G401.6 (cell line): ENCODE measurements around the gene CNIH4.
"Not testable (repeated sequence)": the region's sequence is repeated elsewhere in the genome, so short reads cannot be mapped to it uniquely, and the experiment has no call there.

Experiments used
- FAIRE-seq: peaks from 2 replicates; lab custom pipeline; 2012; peaks lifted over from hg19 to GRCh38; lab: Jason Lieb, UNC

CNIH4 gene

GRCh38 chr1:224349716-224350115, 7.0 kb upstream of the CNIH4 start:
- FAIRE-seq: not testable (repeated sequence)

- not testable (repeated sequence) for FAIRE-seq
These were observed 4.1 kb upstream of the CNIH4 start for GRCh38 chr1:224352436-224353085.

- FAIRE-seq: no peak
These were observed 2.4 kb upstream of the CNIH4 start for GRCh38 chr1:224353975-224354925.

- FAIRE-seq: no peak
These were observed 996 bp downstream of the CNIH4 start for GRCh38 chr1:224357626-224358124.

GRCh38 chr1:224358237-224358636, 1.6 kb downstream of the CNIH4 start:
- no peak for FAIRE-seq

- FAIRE-seq: no peak
These were observed 2.5 kb downstream of the CNIH4 start for GRCh38 chr1:224359207-224359606.

GRCh38 chr1:224368409-224368808, 11.7 kb downstream of the CNIH4 start:
- FAIRE-seq: no peak

- no peak for FAIRE-seq
These were observed 16.4 kb downstream of the CNIH4 start for GRCh38 chr1:224373008-224373590.

GRCh38 chr1:224375059-224375458, 18.4 kb downstream of the CNIH4 start:
- FAIRE-seq: no peak

GRCh38 chr1:224377676-224378006, 21.0 kb downstream of the CNIH4 start:
- no peak for FAIRE-seq

GRCh38 chr1:224378855-224379631, 22.4 kb downstream of the CNIH4 start:
- FAIRE-seq: no peak

GRCh38 chr1:224380003-224380402, 23.3 kb downstream of the CNIH4 start:
- FAIRE-seq: no peak

GRCh38 chr1:224381880-224382548, 25.3 kb downstream of the CNIH4 start:
- FAIRE-seq: no peak

GRCh38 chr1:224383218-224383617, 26.5 kb downstream of the CNIH4 start:
- FAIRE-seq: no peak

- no peak for FAIRE-seq
These were observed 30.7 kb downstream of the CNIH4 start for GRCh38 chr1:224387302-224387912.

GRCh38 chr1:224387943-224388342, 31.3 kb downstream of the CNIH4 start:
- no peak for FAIRE-seq

GRCh38 chr1:224390517-224390916, 33.8 kb downstream of the CNIH4 start:
- FAIRE-seq: no peak

- no peak for FAIRE-seq
These were observed 36.0 kb downstream of the CNIH4 start for GRCh38 chr1:224392411-224393249.

- FAIRE-seq: no peak
These were observed 36.6 kb downstream of the CNIH4 start for GRCh38 chr1:224393294-224393693.

GRCh38 chr1:224399887-224400286, 43.2 kb downstream of the CNIH4 start:
- no peak for FAIRE-seq
